Hepatocyte (in vitro differentiated cells): ENCODE measurements around the gene ZNF283. TPM values are rescaled to one million over a fixed set of nuclear protein-coding genes. Genes with fewer than 3 reads are reported as not detected.
"Not testable (repeated sequence)": the region's sequence is repeated elsewhere in the genome, so short reads cannot be mapped to it uniquely, and the experiment has no call there.

ENCODE experiments used
- DNase-seq: peaks from one replicate; pipeline ENCODE4 v3.0.0-alpha.2; 2016; ENCODE audit warnings: low spot score
- H2AFZ ChIP-seq: fragments of 200-600 bp; sonication (generic); 2 replicates; pipeline ENCODE4 v1.6.0; 2016; ENCODE audit warnings: antibody characterized with exemption, mild to moderate bottlenecking
- H3K27ac ChIP-seq: fragments of 200-600 bp; sonication (generic); 2 replicates; pipeline ENCODE4 v1.5.1; 2016; ENCODE audit warnings: mild to moderate bottlenecking
- H3K27me3 ChIP-seq: fragments of 200-600 bp; sonication (generic); 2 replicates; pipeline ENCODE4 v1.6.1; 2016
- H3K36me3 ChIP-seq: fragments of 200-600 bp; sonication (generic); replicated peaks from 2 replicates; pipeline ENCODE4 v1.5.1; 2016; ENCODE audit warnings: low read depth; ENCODE audit not compliant: insufficient read depth
- H3K4me1 ChIP-seq: fragments of 200-600 bp; sonication (generic); 2 replicates; pipeline ENCODE4 v1.5.1; 2016; ENCODE audit warnings: mild to moderate bottlenecking, moderate library complexity; ENCODE audit not compliant: insufficient read depth
- H3K4me2 ChIP-seq: fragments of 200-600 bp; sonication (generic); 2 replicates; pipeline ENCODE4 v1.6.0; 2016
- H3K4me3 ChIP-seq: fragments of 200-600 bp; sonication (generic); 2 replicates; pipeline ENCODE4 v1.5.1; 2016; ENCODE audit warnings: mild to moderate bottlenecking
- H3K79me2 ChIP-seq: fragments of 200-600 bp; sonication (generic); 2 replicates; pipeline ENCODE4 v1.6.0; 2017; ENCODE audit warnings: mild to moderate bottlenecking
- H3K9me2 ChIP-seq: fragments of 200-600 bp; sonication (generic); replicated peaks from 2 replicates; pipeline ENCODE4 v1.6.0; 2017; ENCODE audit warnings: mild to moderate bottlenecking; ENCODE audit not compliant: insufficient read depth
- H3K9me3 ChIP-seq: fragments of 200-600 bp; sonication (generic); 2 replicates; pipeline ENCODE4 v1.5.1; 2016; ENCODE audit warnings: low read depth, mild to moderate bottlenecking
- H4K20me1 ChIP-seq: fragments of 200-600 bp; sonication (generic); 2 replicates; pipeline ENCODE4 v1.6.0; 2016; ENCODE audit warnings: mild to moderate bottlenecking; ENCODE audit not compliant: insufficient read depth, poor library complexity, severe bottlenecking
- EZH2 ChIP-seq: fragments of 200-600 bp; sonication (generic); IDR thresholded peaks from 2 replicates; pipeline ENCODE4 v1.6.1; 2016; ENCODE audit warnings: antibody characterized with exemption, mild to moderate bottlenecking, borderline replicate concordance
- EZH2phosphoT487 ChIP-seq: fragments of 200-600 bp; sonication (generic); IDR thresholded peaks from one replicate; pipeline ENCODE4 v1.6.1; 2018; ENCODE audit warnings: antibody characterized with exemption, mild to moderate bottlenecking, low read depth, moderate library complexity; ENCODE audit not compliant: unreplicated experiment, severe bottlenecking
- WGBS: methylation state at CpG from one replicate; pipeline ENCODE4 v1.1.6; 2016; ENCODE audit warnings: low lambda C conversion rate; ENCODE audit errors: missing lambda C conversion rate; 5-methylcytosine and 5-hydroxymethylcytosine counted together
- polyA plus RNA-seq: library from polyadenylated mRNA; unstranded; fragments of >200 nt; fragmentation: Nextera tagmentation; extraction: Ambion mirVana; gene quantifications from 2 replicates; pipeline ENCODE4 v1.2.1, GENCODE V29; 2016
- total RNA-seq: library from RNA; depleted of rRNA; stranded (reverse); fragments of >200 nt; gene quantifications from 2 replicates; pipeline ENCODE4 v1.2.3, GENCODE V29; 2014
- TF ChIP-seq, protein P1 (sequence below): fragments of 200-600 bp; sonication (generic); IDR thresholded peaks from 2 replicates; pipeline ENCODE4 v1.5.1; 2016; ENCODE audit warnings: antibody characterized with exemption, mild to moderate bottlenecking; ENCODE audit not compliant: poor library complexity

Gene ZNF283
- total and polyA plus RNA-seq, 2 experiments from 2014 or later = 1.8 to 10.7 TPM

DNA sequence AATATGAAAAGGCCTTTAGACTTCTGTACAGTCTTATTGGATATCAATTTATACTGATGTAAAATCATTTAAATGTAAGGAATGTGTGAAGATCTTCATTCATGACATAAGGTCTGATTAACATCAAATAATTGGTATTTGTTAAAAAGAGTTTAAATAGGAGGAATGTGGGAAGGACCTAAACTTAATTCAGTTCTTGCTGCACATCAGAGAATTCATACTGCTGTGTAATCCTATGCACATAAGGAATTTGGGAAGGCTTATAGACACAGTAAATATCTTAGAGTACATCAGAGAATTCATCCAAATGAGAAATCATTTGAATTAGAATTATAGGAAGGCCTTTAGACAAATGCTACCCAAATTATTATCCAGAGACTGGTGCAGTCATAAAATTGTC, 21.7 kb downstream of the ZNF283 start:
- no peaks in the 10 kb centered on the region for H4K20me1 ChIP-seq
- no peaks in the 10 kb centered on the region for H3K27me3 ChIP-seq
- H3K4me1 ChIP-seq = no peaks in the 10 kb centered on the region
- H3K9me2 ChIP-seq = no peaks in the 10 kb centered on the region
- H3K9me3 ChIP-seq = peaks cover 42% of the 10 kb centered on the region
- H3K79me2 ChIP-seq = no peaks in the 10 kb centered on the region
- no peaks in the 10 kb centered on the region for H3K36me3 ChIP-seq
- no peak overlapping the region for H3K27ac ChIP-seq
- H2AFZ ChIP-seq = no peak overlapping the region
- TF ChIP-seq EZH2 = no peak
- TF ChIP-seq, protein P1, sequence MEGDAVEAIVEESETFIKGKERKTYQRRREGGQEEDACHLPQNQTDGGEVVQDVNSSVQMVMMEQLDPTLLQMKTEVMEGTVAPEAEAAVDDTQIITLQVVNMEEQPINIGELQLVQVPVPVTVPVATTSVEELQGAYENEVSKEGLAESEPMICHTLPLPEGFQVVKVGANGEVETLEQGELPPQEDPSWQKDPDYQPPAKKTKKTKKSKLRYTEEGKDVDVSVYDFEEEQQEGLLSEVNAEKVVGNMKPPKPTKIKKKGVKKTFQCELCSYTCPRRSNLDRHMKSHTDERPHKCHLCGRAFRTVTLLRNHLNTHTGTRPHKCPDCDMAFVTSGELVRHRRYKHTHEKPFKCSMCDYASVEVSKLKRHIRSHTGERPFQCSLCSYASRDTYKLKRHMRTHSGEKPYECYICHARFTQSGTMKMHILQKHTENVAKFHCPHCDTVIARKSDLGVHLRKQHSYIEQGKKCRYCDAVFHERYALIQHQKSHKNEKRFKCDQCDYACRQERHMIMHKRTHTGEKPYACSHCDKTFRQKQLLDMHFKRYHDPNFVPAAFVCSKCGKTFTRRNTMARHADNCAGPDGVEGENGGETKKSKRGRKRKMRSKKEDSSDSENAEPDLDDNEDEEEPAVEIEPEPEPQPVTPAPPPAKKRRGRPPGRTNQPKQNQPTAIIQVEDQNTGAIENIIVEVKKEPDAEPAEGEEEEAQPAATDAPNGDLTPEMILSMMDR = no peak
- TF ChIP-seq EZH2phosphoT487 = no peak
- DNase-seq = no peak
- no peak overlapping the region for H3K4me3 ChIP-seq
- no peak overlapping the region for H3K4me2 ChIP-seq

DNA sequence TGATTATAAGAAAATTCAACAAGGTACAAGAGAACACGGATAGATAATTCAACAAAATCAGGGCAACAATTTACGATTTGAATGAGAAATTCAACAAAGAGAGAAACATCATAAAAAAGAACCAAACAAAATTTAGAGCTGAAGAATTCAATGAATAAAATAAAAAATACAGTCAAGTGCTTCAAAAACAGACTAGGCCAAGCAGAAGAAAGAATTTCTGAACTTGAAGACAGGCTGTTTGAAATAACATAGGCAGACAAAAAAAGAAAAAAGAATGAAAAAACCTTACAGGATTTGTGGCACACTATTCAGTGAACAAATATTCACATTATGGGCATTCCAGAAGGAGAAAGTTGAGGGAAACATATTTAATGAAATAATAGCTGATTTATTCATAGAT, 31.1 kb downstream of the ZNF283 start:
- Histone ChIP-seq H3K4me3 (no peak overlapping the region), H3K9me2 (no peaks in the 10 kb centered on the region), H3K4me2 (no peak overlapping the region), H2AFZ (no peak overlapping the region), H3K27me3 (no peaks in the 10 kb centered on the region), H3K9me3 (peaks cover 11% of the 10 kb centered on the region), H3K79me2 (no peaks in the 10 kb centered on the region), H3K4me1 (no peaks in the 10 kb centered on the region), H4K20me1 (no peaks in the 10 kb centered on the region), H3K36me3 (no peaks in the 10 kb centered on the region), H3K27ac (no peak overlapping the region)
- WGBS = 92% methylated on average over 2 of the region's 2 CpGs
- TF ChIP-seq, protein P1 = no peak
- TF ChIP-seq EZH2phosphoT487 (no peak), EZH2 (no peak)
- DNase-seq = no peak

DNA sequence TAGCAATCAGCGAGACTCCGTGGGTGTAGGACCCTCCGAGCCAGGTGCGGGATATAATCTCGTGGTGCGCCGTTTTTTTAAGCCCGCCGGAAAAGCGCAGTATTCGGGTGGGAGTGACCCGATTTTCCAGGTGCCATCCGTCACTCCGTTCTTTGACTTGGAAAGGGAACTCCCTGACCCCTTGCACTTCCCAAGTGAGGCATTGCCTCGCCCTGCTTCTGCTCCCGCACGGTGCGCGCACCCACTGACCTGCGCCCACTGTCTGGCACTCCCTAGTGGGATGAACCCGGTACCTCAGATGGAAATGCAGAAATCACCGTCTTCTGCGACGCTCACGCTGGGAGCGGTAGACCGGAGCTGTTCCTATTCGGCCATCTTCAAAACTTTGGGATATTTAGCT, 39.8 kb downstream of the ZNF283 start:
- not testable (repeated sequence) for DNase-seq, H3K4me2 ChIP-seq, H3K4me1 ChIP-seq, H4K20me1 ChIP-seq, H3K4me3 ChIP-seq, H3K36me3 ChIP-seq, H3K27me3 ChIP-seq, H2AFZ ChIP-seq, H3K27ac ChIP-seq, H3K79me2 ChIP-seq, H3K9me2 ChIP-seq
- H3K9me3 ChIP-seq = peaks cover 23% of the 10 kb centered on the region
- WGBS = 94% methylated on average over 22 of the region's 28 CpGs

DNA sequence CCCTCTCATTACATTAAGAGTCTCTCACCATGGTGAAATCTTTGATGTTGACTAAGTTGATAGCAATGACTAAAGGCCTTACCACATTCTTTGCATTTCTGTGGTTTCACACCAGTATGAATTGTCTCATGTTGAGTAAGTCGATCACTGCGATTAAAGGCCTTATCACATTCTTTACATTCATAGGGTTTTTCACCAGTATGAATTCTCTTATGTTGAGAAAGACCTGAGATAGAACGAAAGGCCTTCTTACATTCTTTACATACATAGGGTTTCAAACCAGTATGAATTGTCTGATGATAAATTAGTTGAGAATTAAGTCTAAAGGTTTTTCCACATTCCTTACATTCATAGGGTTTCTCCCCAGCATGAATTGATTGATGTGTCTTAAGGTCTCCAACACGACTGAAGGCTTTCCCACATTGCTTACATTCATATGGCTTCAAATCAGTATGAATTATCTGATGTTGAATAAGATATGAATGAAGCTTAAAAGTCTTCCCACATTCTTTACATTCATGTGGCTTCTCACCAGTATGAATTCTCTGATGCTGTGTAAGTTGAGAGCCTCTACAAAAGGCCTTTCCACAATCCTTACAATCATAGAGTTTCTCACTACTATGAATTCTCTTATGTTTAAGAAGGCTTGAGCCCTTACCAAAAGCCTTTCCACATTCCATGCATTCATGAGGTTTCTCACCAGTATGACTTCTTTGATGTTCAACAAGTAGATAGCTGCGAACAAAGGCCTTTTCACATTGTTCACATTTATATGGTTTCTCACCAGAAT, 45.6 kb downstream of the ZNF283 start:
- no peak overlapping the region for H3K4me2 ChIP-seq
- H3K9me3 ChIP-seq = peaks cover 41% of the 10 kb centered on the region
- H4K20me1 ChIP-seq = no peaks in the 10 kb centered on the region
- H3K4me1 ChIP-seq = no peaks in the 10 kb centered on the region
- H3K27me3 ChIP-seq = no peaks in the 10 kb centered on the region
- no peak overlapping the region for H3K4me3 ChIP-seq
- H2AFZ ChIP-seq = no peak overlapping the region
- H3K36me3 ChIP-seq = no peaks in the 10 kb centered on the region
- H3K79me2 ChIP-seq = no peaks in the 10 kb centered on the region
- WGBS = 86% methylated on average over 5 of the region's 5 CpGs
- no peaks in the 10 kb centered on the region for H3K9me2 ChIP-seq
- no peak for DNase-seq
- H3K27ac ChIP-seq = no peak overlapping the region
- TF ChIP-seq EZH2 = no peak
- TF ChIP-seq, protein P1 = no peak
- no peak for TF ChIP-seq EZH2phosphoT487
